Endothelial cell of umbilical vein (primary cell): ENCODE data around the gene IP6K1.

Experiments
- CTCF ChIP-seq, 2 donors: IDR thresholded peaks; 1 replicate in 1 of 2; 2 replicates in 1 of 2; pipeline ENCODE4 v1.5.1; 2011; ENCODE audit warnings: low read length in 2 of 2, mild to moderate bottlenecking in 2 of 2, moderate library complexity in 2 of 2, control low read depth in 1 of 2, inconsistent platforms in 1 of 2, low read depth in 1 of 2; ENCODE audit not compliant: insufficient read depth in 1 of 2; ENCODE audit errors: extremely low read depth in 1 of 2
- EZH2 ChIP-seq: IDR thresholded peaks from 2 replicates; pipeline ENCODE4 v1.6.1; 2012; ENCODE audit warnings: borderline replicate concordance, low read depth, mild to moderate bottlenecking, moderate library complexity, low read length, inconsistent platforms; ENCODE audit not compliant: severe bottlenecking
- JUN ChIP-seq: IDR thresholded peaks from 2 replicates; pipeline ENCODE4 v1.6.1; 2011; ENCODE audit warnings: borderline replicate concordance, low read depth; ENCODE audit not compliant: insufficient read length, insufficient read depth
- MAX ChIP-seq: IDR thresholded peaks from 2 replicates; pipeline ENCODE4 v1.6.1; 2011; ENCODE audit not compliant: insufficient read depth, insufficient read length
- MYC ChIP-seq: IDR thresholded peaks from one replicate; pipeline ENCODE4 v1.6.1; 2011; ENCODE audit warnings: mild to moderate bottlenecking, low read depth, low read length
- POLR2A ChIP-seq: IDR thresholded peaks from 2 replicates; pipeline ENCODE4 v1.6.1; 2012; ENCODE audit warnings: low read depth, mild to moderate bottlenecking, control low read depth, low read length
- POLR2AphosphoS5 ChIP-seq: IDR thresholded peaks from 2 replicates; pipeline ENCODE4 v1.6.1; 2012; ENCODE audit warnings: low read depth, mild to moderate bottlenecking, control low read depth, low read length, moderate library complexity; ENCODE audit not compliant: insufficient read depth

- TF ChIP-seq CTCF (IDR thresholded peaks at IDR 0.05; ENCODE audit: extremely low read depth in 1 of 2, insufficient read depth in 1 of 2, low read depth in 1 of 2, low read length in 2 of 2) (no peak), POLR2AphosphoS5 (no peak), POLR2A (no peak), EZH2 (no peak), JUN (no peak), MAX (no peak), MYC (no peak)
Measured at GRCh38 chr3:49699281-49699979, 86.9 kb downstream of the IP6K1 start.
